GM18868 (cell line): ENCODE results near the gene CX3CL1.
A peak's percentile ranks its signal among the peaks of the same experiment; 100 is the strongest.
"Not testable (repeated sequence)": the region's sequence is repeated elsewhere in the genome, so short reads cannot be mapped to it uniquely, and the experiment has no call there.

ENCODE experiments used
- ATAC-seq: cut with Tn5 transposase; IDR thresholded peaks from one replicate; pipeline ENCODE4 v1.9.1; 2021; ENCODE audit warnings: mild to moderate bottlenecking, moderate library complexity; ENCODE audit not compliant: unreplicated experiment

CX3CL1 gene

DNA sequence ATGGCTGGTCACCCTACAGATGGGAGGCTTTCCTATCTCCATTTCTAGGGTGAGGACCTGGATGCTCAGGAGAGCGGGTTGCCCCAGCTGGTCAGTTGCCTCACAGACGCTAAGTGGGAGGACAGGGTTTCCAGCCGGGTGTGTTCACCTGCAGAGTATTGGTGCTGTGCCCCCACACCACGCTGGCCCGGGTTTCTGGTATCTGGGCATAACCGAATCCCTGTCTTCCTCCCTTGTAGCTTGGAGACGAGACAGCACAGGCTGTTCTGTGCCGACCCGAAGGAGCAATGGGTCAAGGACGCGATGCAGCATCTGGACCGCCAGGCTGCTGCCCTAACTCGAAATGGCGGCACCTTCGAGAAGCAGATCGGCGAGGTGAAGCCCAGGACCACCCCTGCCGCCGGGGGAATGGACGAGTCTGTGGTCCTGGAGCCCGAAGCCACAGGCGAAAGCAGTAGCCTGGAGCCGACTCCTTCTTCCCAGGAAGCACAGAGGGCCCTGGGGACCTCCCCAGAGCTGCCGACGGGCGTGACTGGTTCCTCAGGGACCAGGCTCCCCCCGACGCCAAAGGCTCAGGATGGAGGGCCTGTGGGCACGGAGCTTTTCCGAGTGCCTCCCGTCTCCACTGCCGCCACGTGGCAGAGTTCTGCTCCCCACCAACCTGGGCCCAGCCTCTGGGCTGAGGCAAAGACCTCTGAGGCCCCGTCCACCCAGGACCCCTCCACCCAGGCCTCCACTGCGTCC is 9.7 kb downstream of the CX3CL1 start:
- ATAC-seq = no peak

DNA sequence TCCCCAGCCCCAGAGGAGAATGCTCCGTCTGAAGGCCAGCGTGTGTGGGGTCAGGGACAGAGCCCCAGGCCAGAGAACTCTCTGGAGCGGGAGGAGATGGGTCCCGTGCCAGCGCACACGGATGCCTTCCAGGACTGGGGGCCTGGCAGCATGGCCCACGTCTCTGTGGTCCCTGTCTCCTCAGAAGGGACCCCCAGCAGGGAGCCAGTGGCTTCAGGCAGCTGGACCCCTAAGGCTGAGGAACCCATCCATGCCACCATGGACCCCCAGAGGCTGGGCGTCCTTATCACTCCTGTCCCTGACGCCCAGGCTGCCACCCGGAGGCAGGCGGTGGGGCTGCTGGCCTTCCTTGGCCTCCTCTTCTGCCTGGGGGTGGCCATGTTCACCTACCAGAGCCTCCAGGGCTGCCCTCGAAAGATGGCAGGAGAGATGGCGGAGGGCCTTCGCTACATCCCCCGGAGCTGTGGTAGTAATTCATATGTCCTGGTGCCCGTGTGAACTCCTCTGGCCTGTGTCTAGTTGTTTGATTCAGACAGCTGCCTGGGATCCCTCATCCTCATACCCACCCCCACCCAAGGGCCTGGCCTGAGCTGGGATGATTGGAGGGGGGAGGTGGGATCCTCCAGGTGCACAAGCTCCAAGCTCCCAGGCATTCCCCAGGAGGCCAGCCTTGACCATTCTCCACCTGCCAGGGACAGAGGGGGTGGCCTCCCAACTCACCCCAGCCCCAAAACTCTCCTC is 10.4 kb downstream of the CX3CL1 start:
- ATAC-seq = no peak

DNA sequence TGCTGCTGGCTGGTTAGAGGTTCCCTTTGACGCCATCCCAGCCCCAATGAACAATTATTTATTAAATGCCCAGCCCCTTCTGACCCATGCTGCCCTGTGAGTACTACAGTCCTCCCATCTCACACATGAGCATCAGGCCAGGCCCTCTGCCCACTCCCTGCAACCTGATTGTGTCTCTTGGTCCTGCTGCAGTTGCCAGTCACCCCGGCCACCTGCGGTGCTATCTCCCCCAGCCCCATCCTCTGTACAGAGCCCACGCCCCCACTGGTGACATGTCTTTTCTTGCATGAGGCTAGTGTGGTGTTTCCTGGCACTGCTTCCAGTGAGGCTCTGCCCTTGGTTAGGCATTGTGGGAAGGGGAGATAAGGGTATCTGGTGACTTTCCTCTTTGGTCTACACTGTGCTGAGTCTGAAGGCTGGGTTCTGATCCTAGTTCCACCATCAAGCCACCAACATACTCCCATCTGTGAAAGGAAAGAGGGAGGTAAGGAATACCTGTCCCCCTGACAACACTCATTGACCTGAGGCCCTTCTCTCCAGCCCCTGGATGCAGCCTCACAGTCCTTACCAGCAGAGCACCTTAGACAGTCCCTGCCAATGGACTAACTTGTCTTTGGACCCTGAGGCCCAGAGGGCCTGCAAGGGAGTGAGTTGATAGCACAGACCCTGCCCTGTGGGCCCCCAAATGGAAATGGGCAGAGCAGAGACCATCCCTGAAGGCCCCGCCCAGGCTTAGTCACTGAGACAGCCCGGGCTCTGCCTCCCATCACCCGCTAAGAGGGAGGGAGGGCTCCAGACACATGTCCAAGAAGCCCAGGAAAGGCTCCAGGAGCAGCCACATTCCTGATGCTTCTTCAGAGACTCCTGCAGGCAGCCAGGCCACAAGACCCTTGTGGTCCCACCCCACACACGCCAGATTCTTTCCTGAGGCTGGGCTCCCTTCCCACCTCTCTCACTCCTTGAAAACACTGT is 11.3 kb downstream of the CX3CL1 start:
- ATAC-seq = no peak

DNA sequence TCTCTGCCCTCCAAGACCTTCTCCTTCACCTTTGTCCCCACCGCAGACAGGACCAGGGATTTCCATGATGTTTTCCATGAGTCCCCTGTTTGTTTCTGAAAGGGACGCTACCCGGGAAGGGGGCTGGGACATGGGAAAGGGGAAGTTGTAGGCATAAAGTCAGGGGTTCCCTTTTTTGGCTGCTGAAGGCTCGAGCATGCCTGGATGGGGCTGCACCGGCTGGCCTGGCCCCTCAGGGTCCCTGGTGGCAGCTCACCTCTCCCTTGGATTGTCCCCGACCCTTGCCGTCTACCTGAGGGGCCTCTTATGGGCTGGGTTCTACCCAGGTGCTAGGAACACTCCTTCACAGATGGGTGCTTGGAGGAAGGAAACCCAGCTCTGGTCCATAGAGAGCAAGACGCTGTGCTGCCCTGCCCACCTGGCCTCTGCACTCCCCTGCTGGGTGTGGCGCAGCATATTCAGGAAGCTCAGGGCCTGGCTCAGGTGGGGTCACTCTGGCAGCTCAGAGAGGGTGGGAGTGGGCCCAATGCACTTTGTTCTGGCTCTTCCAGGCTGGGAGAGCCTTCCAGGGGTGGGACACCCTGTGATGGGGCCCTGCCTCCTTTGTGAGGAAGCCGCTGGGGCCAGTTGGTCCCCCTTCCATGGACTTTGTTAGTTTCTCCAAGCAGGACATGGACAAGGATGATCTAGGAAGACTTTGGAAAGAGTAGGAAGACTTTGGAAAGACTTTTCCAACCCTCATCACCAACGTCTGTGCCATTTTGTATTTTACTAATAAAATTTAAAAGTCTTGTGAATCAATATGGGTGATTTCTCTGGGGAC is 12.2 kb downstream of the CX3CL1 start:
- ATAC-seq = no peak

DNA sequence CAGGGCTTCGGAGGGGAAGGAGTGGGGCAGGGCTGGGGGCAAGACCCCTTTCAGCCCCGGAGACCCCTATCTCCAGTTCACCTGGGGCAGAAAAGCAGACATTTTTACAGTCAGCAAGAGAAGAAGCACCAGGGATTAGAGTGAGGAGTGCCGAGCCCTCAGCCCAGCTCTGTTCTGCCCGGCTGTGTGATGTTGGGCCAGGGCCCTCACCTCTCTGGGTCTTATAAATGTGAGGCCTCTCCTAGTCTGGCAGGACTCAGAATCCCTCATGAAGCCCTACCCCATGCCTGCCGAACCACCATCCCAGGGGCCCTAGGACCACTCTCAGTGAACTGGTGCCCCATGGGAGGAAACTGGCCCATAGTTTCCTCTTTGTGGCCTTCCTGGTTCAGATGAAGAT is 12.8 kb downstream of the CX3CL1 start:
- no peak for ATAC-seq

DNA sequence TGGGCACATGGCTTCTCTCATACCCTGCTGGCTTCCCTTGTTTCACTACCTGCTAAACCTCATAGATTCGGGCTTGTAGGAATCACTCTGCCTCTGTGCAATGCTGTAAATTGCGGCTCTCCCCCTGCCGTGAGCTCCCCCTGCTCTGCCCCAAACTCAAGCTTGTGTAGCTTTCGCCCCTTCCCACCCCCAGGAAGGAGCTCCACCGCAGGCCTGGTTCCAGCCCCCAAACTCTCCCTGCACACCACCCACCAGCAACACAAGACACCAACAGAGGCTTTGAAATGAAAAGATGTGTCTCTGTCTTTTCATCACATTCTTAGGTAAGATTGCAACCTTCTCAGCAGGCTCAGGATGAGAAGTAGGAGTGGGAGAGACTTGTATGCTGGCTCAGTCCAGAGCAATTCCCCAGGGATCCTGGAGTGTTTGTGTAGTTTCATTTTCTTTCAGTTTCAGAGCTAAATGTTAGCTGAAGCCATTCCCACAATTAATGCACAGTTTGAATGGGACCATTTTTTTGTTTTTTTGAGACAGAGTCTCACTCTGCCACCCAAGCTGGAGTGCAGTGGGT is 14.2 kb downstream of the CX3CL1 start:
- no peak for ATAC-seq

DNA sequence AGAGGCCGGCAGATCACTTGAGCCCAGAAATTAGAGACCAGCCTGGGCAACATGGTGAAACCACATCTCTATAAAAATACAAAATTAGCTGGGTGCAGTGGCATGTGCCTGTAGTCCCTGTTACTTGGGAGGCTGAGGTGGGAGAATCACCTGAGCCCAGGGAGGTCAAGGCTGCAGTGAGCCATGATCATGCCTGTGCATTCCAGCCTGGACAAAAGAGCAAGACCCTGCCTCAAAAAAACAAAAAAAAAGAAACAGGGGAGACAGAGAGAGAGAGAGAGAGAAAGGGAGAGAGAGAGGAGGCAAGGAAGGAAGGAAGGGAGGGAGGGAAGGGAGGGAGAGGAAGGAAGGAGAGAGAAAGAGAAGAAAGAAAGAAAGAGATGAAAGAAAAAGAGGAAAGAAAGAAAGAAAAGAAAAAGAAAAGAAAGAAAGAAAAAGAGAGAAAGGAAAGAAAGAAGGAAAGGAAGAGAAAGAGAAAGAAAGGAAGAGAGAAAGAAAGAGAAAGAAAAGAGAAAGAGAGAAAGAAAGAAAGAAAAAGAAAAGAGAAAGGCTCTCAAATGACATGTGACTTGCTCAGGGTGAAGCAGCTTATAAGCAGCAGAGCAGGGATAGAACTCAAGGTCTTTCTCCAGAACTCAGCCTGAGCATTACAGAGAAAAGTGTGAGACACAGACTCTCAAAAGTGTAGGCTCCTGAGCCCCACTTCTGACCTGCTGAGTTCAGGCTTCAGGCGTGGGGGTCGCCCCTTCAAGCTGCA is 15.5 kb downstream of the CX3CL1 start:
- peak; percentile 46 for ATAC-seq

DNA sequence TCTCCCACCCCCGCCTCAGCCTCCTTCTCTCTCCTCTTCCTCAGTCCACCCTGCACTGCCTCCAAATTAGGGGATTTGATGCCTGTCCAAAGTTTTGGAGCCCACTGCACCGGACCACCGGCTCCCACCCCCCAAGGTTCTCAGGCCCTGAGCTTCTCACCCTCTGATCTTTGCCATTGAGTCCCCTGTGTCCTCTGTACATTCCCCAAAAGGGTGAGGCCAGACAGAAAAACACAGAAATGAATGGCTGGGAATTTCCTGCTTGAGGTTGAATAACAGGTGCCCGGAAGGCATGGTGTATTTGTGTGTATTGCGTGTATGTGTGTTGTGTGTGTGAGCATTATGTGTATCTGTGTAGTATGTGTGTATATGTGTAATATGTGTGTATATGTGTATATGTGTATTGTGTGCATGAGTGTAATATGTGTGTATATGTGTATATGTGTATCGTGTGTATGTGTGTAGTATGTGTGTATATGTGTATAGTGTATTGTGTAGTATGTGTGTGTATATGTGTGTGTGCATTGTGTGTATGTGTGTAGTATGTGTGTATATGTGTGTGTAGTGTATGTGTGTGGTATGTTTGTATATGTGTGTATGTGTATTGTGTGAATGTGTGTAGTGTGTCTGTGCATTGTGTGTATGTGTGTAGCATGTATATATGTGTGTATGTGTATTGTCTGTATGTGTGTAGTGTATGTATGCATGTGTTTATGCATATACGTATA is 16.2 kb downstream of the CX3CL1 start:
- ATAC-seq = peak; percentile 66

DNA sequence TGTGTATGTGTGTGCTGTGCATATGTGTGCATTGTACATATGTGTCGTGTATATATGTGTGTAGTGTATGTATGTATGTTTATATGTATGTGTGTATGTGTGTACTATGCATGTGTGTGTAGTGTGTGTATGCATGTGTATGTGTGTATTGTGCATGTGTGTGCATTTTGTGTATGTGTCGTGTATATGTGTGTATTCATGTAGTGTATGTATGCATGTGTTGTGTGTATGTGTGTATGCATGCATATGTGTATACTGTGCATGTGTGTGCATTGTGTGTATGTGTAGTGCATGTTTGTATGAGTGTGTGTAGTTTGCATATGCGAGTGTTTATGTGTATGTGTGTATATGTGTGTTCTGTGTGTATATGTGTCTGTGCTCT is 16.8 kb downstream of the CX3CL1 start:
- ATAC-seq = no peak

DNA sequence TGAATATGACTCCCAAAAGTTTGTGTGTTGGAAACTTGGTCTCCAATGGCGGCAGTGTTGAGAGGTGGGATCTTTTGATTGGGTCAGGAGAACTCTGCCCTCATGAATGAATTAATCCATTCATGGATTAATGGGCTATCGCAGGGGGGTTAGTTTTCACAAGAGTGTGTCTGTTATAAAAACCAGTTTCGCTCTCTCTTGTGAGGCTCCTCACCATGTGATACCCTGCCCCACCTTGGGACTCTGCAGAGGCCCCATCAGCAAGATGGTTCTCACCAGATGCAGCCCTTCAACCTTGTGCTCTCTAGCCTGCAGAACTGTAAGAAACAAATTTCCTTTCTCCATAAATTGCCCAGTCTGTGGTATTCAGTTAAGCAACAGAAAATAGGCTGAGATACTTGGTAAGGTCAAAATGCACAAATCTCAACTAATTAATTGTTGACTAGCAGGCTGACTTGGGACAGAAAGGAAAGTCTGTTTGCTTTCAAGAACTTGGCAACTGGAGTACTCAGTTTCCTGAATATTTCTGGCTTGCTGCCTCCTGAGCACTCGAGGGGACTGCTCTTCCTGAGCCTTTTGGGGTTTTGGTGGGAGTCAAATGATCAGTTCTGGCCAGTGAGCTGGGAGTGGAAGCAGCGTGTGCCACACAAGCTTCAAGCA is 18.5 kb downstream of the CX3CL1 start:
- no peak for ATAC-seq

DNA sequence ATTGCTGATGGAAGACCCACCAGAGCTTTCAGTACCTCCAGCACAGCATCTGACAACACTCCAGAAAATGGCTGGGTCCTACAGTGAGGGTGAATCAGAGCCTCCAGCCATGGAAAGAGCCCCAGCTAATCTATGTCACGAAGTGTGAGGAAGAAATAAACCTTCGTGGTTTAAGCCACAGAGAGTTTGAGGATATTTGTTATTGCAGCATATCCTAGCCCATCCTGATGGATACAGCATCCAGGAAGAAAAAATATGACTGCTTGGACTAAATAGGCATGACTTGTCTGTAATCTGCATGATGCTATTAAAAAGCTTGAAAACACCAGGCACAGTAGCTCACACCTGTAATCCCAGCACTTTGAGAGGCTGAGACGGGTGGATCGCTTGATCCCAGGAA is 19.0 kb downstream of the CX3CL1 start:
- no peak for ATAC-seq

DNA sequence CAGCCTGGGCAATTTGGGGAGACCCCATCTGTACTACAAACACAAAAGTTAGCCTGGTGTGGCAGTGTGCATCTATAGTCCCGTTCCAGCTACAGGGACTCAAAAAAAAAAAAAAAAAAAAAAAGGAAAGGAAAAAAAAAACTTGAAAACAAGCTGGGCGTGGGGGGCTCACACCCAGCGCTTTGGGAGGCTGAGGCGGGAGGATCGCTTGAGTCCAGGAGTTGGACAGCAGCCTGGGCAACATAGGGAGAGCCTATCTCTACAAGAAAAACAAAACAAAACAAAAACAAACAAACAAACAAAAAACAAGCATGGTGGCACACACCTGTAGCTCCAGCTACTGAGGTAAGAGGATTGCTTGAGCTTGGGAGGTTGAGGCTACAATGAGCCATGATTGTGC is 19.4 kb downstream of the CX3CL1 start:
- ATAC-seq = no peak

DNA sequence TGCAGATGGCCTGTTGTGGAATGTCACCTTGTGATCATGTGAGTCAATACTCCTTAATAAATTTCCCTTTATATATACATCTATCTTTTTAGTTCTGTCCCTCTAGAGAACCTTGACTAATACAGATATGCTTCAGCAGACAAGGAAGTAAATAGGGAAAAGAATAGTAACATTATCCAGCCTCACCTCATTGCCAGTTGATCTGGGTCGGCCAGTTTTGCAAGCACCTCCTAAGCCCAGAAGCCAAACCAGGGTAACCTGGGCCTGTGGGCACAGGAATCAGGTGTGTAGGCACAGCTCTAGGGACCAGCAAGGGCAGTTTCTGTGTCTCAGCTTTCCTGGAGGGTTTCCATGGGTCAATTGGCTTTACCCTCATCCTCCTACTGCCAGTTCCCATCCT is 20.4 kb downstream of the CX3CL1 start:
- no peak for ATAC-seq

DNA sequence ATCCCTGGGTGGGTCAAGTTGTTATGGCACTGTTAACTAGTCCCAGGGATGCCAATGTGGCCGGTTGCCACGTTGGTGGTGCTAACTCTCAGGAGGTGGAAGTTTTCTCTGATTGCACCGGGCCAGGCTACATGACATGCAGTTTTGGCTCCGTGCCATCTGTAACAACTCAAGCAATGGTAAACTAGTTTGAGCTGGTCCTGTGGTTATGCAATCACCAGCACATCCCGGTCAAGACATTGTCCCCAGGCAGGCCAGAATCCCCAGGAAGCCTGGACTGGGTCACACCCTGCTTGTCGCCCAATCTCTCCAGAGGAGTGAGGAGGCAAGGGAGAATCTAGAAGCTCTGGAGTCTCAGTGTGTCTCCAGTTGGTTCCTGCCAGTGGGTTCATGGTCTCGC is 22.2 kb downstream of the CX3CL1 start:
- no peak for ATAC-seq

DNA sequence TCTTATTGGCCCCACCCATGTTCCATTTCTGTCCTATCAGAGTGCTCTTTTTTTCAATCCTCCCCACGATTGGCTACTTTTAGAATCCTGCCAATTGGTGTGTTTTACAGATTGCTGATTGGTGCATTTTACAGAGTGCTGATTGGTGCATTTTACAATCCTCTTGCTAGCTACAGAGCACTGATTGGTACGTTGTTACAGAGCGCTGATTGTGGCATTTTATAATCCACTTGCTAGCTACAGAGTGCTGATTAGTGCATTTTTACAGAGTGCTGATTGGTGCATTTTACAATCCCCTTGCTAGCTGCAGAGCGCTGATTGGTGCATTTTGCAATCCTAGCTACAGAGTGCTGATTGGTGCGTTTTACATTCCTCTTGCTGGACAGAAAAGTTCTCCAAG is 22.7 kb downstream of the CX3CL1 start:
- ATAC-seq = no peak

DNA sequence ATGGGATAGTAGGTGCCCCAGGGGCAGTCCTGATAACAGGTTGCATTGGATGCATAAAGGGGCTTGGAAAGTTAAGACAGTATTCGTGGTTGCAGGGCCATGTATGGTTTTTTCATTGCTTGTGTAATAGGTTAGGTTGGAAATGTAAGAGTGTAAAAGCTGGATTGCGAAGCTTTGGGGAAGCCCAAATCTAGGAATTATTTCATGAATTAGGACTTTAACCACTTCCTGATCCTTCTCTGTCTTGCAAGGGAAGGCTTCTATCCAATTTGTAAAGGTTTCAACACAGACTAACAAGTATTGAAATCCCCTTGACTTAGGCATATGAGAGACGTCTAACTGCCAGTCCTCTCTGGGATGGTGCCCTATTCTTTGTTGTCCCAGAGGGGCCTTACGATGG is 24.5 kb downstream of the CX3CL1 start:
- ATAC-seq = no peak

DNA sequence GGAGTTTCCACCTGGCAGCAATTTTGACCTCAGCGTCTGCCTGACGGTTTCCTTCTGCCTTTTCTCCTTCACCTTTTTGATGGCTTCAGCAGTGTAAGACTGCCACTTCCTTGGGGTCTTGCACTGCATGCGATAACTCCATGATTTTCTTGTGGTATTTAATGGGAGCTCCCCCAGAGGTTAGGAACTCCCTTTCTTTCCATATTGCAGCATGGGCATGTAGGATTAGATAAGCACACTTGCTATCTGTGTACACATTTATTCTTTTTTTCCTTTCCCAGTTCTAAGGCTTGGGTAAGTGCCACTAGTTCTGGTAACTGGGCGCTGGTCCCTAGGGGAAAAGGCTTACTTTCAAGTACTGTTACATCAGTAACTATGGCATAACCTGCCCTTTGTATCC is 25.2 kb downstream of the CX3CL1 start:
- not testable (repeated sequence) for ATAC-seq

DNA sequence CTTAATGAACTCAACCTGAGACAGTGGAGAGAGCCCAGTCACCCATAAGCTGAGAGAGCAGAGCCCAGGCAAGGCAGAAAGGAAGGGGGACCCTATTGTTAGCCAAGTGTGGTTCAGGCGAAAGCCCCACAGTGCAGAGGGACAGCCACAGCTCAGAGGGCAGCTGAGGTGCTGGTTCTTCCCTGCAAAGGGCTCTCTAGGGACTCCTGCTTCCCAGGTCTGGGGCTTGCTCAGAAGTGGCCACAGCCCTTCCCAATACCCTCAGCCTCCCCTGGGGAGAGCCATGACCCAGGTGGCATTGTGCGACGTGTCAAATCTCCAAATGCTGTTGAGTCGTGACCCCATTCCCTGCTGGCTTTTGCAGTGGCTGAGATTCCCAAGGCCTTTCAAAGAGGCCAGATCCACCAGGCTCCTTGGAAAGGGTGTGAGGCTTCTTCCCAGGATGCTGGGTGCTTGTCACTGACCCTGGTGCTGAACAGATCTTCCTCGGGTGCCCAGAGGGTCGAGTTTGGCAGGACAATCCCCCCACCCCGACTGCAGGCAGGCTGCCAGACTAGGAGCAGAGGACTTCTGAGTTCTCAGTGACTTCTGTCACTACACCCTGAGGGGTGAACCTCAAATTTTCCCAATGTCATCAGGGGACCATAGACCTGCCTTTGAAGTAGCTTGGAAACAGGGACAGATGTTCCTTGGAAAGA is 29.8 kb downstream of the CX3CL1 start:
- no peak for ATAC-seq
